ENCODE results near the gene GPHB5. TPM values are rescaled to one million over a fixed set of nuclear protein-coding genes. Genes with fewer than 3 reads are reported as not detected.

GPHB5 gene
- total and polyA plus RNA-seq, 9 of the 15 experiments (the other 6 are each of a cell fraction or from before 2014, with no cell fraction given): not detected

DNA sequence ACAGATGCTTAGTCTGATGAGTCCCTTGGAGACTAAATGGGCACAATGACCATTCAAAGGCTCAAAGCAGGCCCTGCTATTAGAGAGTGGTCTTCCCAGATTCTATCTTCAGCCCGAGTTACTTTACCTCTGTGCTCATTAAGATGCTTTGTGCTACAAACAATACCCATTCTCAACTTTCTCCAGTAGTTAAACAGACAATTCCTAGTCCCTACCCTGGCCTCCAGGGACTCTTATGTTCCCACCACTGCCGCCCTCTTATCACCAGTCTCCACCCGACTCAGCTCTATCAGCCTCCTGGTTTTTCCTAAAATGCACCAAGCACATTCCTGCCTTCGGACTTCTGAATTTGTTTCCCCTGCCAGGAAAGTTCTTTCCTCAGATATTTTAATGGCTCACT lies 25.6 kb upstream of the GPHB5 start:
- CTCF ChIA-PET (ENCODE audit: low intra/inter-chr PET ratio): no interaction called here
- H3K4me2 ChIP-seq (ENCODE audit: insufficient read depth, low read length): no peak overlapping the region
- no peak overlapping the region for H3K9ac ChIP-seq (ENCODE audit: insufficient read depth in 1 of 2, low read depth in 2 of 2, low read length in 2 of 2)
- TF ChIP-seq ASH1L (IDR thresholded peaks at IDR 0.05; ENCODE audit: borderline replicate concordance, low read depth, partially characterized antibody): no peak
- no peak for TF ChIP-seq SIRT6 (IDR thresholded peaks at IDR 0.05; ENCODE audit: low read depth, low read length)
- TF ChIP-seq ZNF224 (CRISPR knock-in tag; IDR thresholded peaks at IDR 0.05): no peak
- TF ChIP-seq JUNB (CRISPR knock-in tag; conservative IDR thresholded peaks at IDR 0.05): no peak
- H3K79me2 ChIP-seq (ENCODE audit: control insufficient read depth, insufficient read depth, low read length): no peaks in the 10 kb centered on the region
- no peaks in the 10 kb centered on the region for H3K9me3 ChIP-seq (replicated peaks; ENCODE audit: control insufficient read depth, insufficient read depth, low read depth, low read length)
- no peak overlapping the region for H3K27ac ChIP-seq (ENCODE audit: extremely low read depth, low read depth, low read length)
- WGBS (ENCODE audit: insufficient coverage, low coverage, missing lambda C conversion rate): 0% methylated on average over 4 of the region's 4 CpGs
- ATAC-seq (no peak), DNase-seq (ENCODE audit: extremely low read depth in 1 of 4, low spot score in 3 of 4) (no peak), FAIRE-seq (no peak)
- H3K27me3 ChIP-seq (ENCODE audit: control insufficient read depth in 2 of 2, insufficient read depth in 2 of 2, low read length in 2 of 2): no peaks in the 10 kb centered on the region; a peak in 2 of 5 replicates
- no peak overlapping the region for H2AFZ ChIP-seq (ENCODE audit: low read depth, low read length)
- no peaks in the 10 kb centered on the region for H4K20me1 ChIP-seq (replicated peaks; ENCODE audit: control insufficient read depth, insufficient read depth, low read length)
- H3K4me1 ChIP-seq (replicated peaks in 1 of 2; ENCODE audit: control insufficient read depth in 2 of 2, insufficient read depth in 2 of 2, low read length in 2 of 2): no peaks in the 10 kb centered on the region
- intact Hi-C loops (cut with micrococcal nuclease) (no loop called here), in situ Hi-C loops (cut with MboI) (no loop called here)
- POLR2A ChIA-PET: no interaction called here
- no peaks in the 10 kb centered on the region for H3K9me1 ChIP-seq (ENCODE audit: control insufficient read depth, insufficient read depth, low read length)
- H3K36me3 ChIP-seq (ENCODE audit: control insufficient read depth, insufficient read depth, low read length): no peaks in the 10 kb centered on the region
- no TSS peak for BruUV-seq (replicated peaks)
- H3K4me3 ChIP-seq: no peak overlapping the region

- Histone ChIP-seq H3K9me1 (ENCODE audit: control insufficient read depth, insufficient read depth, low read length) (no peaks in the 10 kb centered on the region), H3K27ac (ENCODE audit: extremely low read depth, low read depth, low read length) (no peak overlapping the region), H3K79me2 (ENCODE audit: control insufficient read depth, insufficient read depth, low read length) (no peaks in the 10 kb centered on the region), H3K4me3 (no peak overlapping the region), H4K20me1 (replicated peaks; ENCODE audit: control insufficient read depth, insufficient read depth, low read length) (no peaks in the 10 kb centered on the region), H2AFZ (ENCODE audit: low read depth, low read length) (no peak overlapping the region), H3K36me3 (ENCODE audit: control insufficient read depth, insufficient read depth, low read length) (no peaks in the 10 kb centered on the region), H3K9me3 (replicated peaks; ENCODE audit: control insufficient read depth, insufficient read depth, low read depth, low read length) (no peaks in the 10 kb centered on the region), H3K4me1 (replicated peaks in 1 of 2; ENCODE audit: control insufficient read depth in 2 of 2, insufficient read depth in 2 of 2, low read length in 2 of 2) (no peaks in the 10 kb centered on the region), H3K4me2 (ENCODE audit: insufficient read depth, low read length) (no peak overlapping the region), H3K9ac (ENCODE audit: insufficient read depth in 1 of 2, low read depth in 2 of 2, low read length in 2 of 2) (no peak overlapping the region), H3K27me3 (ENCODE audit: control insufficient read depth in 2 of 2, insufficient read depth in 2 of 2, low read length in 2 of 2) (no peaks in the 10 kb centered on the region; a peak in 2 of 5 replicates)
- in situ Hi-C loops (cut with MboI): no loop called here
- POLR2A ChIA-PET: no interaction called here
- FAIRE-seq (no peak), DNase-seq (ENCODE audit: extremely low read depth in 1 of 4, low spot score in 3 of 4) (no peak), ATAC-seq (no peak)
- WGBS (ENCODE audit: insufficient coverage, low coverage, missing lambda C conversion rate): 0% methylated on average over 1 of the region's 1 CpG
- CTCF ChIA-PET (ENCODE audit: low intra/inter-chr PET ratio): interaction anchor here (0.6 kb wide), 1 partner anchor 1750 kb away, joined by 3 read pairs; no protein-coding TSS in a partner anchor
- BruUV-seq (replicated peaks): no TSS peak
- intact Hi-C loops (cut with micrococcal nuclease): no loop called here
- no peak for TF ChIP-seq NFYB (IDR thresholded peaks at IDR 0.05; ENCODE audit: extremely low read depth, insufficient read length)
- TF ChIP-seq TCFL5 (CRISPR knock-in tag; conservative IDR thresholded peaks at IDR 0.05): no peak
- no peak for TF ChIP-seq CEBPZ (IDR thresholded peaks at IDR 0.05; ENCODE audit: borderline replicate concordance, low read depth, low read length)
- no peak for TF ChIP-seq XRCC3 (IDR thresholded peaks at IDR 0.05)
- TF ChIP-seq PCBP2 (IDR thresholded peaks at IDR 0.05; ENCODE audit: low read depth, low read length, poor library complexity, severe bottlenecking): no peak
- no peak for TF ChIP-seq ZNF174 (CRISPR knock-in tag; IDR thresholded peaks at IDR 0.05)
- TF ChIP-seq ZNF766 (CRISPR knock-in tag; conservative IDR thresholded peaks at IDR 0.05): no peak
- no peak for TF ChIP-seq HNRNPLL (IDR thresholded peaks at IDR 0.05; ENCODE audit: low read depth, low read length, poor library complexity, severe bottlenecking)
- TF ChIP-seq ERF (CRISPR knock-in tag; IDR thresholded peaks at IDR 0.05): no peak
- TF ChIP-seq BMI1 (IDR thresholded peaks at IDR 0.05; ENCODE audit: low read length): no peak
- TF ChIP-seq NR1H2 (CRISPR knock-in tag; IDR thresholded peaks at IDR 0.05): no peak
- no peak for TF ChIP-seq ZNF224 (CRISPR knock-in tag; IDR thresholded peaks at IDR 0.05)
Observed at GRCh38 chr14:63343878-63344277, 25.1 kb upstream of the GPHB5 start.

Measured in K562 (cell line).